Keratinocyte (primary cell): ENCODE results near the gene GPLD1. TPM values are rescaled to one million over a fixed set of nuclear protein-coding genes. Genes with fewer than 3 reads are reported as not detected.

Experiments
- DNase-seq: peaks from one replicate; pipeline ENCODE4 v3.0.0-alpha.2; 2011; ENCODE audit warnings: low read depth, missing footprints, low spot score
- FAIRE-seq: peaks from 2 replicates; lab custom pipeline; 2011; peaks lifted over from hg19 to GRCh38; lab: Jason Lieb, UNC
- H2AFZ ChIP-seq: 2 replicates; pipeline ENCODE4 v1.6.0; 2012; ENCODE audit warnings: low read length, control low read depth, inconsistent platforms; ENCODE audit not compliant: control insufficient read depth
- H3K27ac ChIP-seq: 2 replicates; pipeline ENCODE4 v1.5.1; 2011; ENCODE audit warnings: low read length; ENCODE audit not compliant: control insufficient read depth, insufficient read depth
- H3K27me3 ChIP-seq: 3 replicates; pipeline ENCODE4 v1.6.0; 2011; ENCODE audit warnings: low read length; ENCODE audit not compliant: control insufficient read depth, insufficient read depth; ENCODE audit errors: extremely low read depth
- H3K36me3 ChIP-seq, 2 experiments: 2 replicates in 1 of 2; 3 replicates in 1 of 2; pipeline ENCODE4 v1.5.1; 2011; ENCODE audit warnings: low read length in 2 of 2, mild to moderate bottlenecking in 1 of 2; ENCODE audit not compliant: control insufficient read depth in 2 of 2, insufficient read depth in 2 of 2; ENCODE audit errors: extremely low read depth in 1 of 2
- H3K4me1 ChIP-seq: 3 replicates; pipeline ENCODE4 v1.5.1; 2011; ENCODE audit warnings: low read length; ENCODE audit not compliant: control insufficient read depth, insufficient read depth; ENCODE audit errors: extremely low read depth
- H3K4me2 ChIP-seq: 3 replicates; pipeline ENCODE4 v1.6.0; 2011; ENCODE audit warnings: low read depth, low read length; ENCODE audit not compliant: control insufficient read depth, insufficient read depth; ENCODE audit errors: extremely low read depth
- H3K4me3 ChIP-seq, 3 experiments: fragments of 200-600 bp in 1 of 3; sonication (generic) in 1 of 3; 2 replicates in 2 of 3; 3 replicates in 1 of 3; pipeline ENCODE4 v1.5.1; 2011 to 2016; ENCODE audit warnings: low read length in 3 of 3, mild to moderate bottlenecking in 3 of 3, control low read depth in 2 of 3, inconsistent platforms in 1 of 3, low read depth in 1 of 3, mixed read lengths in 1 of 3, mixed run types in 1 of 3, moderate library complexity in 1 of 3; ENCODE audit not compliant: control insufficient read depth in 2 of 3, insufficient read depth in 2 of 3; ENCODE audit errors: extremely low read depth in 1 of 3
- H3K79me2 ChIP-seq: 2 replicates; pipeline ENCODE4 v1.6.0; 2012; ENCODE audit warnings: low read length; ENCODE audit not compliant: control insufficient read depth, insufficient read depth
- H3K9ac ChIP-seq: 3 replicates; pipeline ENCODE4 v1.6.0; 2011; ENCODE audit warnings: low read length; ENCODE audit not compliant: control insufficient read depth, insufficient read depth; ENCODE audit errors: extremely low read depth
- H3K9me1 ChIP-seq: 3 replicates; pipeline ENCODE4 v1.6.0; 2011; ENCODE audit warnings: low read length; ENCODE audit not compliant: control insufficient read depth, insufficient read depth; ENCODE audit errors: extremely low read depth
- H3K9me3 ChIP-seq: 2 replicates; pipeline ENCODE4 v1.5.1; 2012; ENCODE audit warnings: low read depth, low read length; ENCODE audit not compliant: control insufficient read depth
- H4K20me1 ChIP-seq: 3 replicates; pipeline ENCODE4 v1.6.0; 2011; ENCODE audit warnings: low read length; ENCODE audit not compliant: control insufficient read depth, insufficient read depth; ENCODE audit errors: extremely low read depth
- EZH2 ChIP-seq: IDR thresholded peaks from one replicate; pipeline ENCODE4 v1.6.1; 2012; ENCODE audit warnings: inconsistent platforms, mild to moderate bottlenecking, low read length, moderate library complexity
- dilution Hi-C: fragments of 300-500 bp; cut with MboI; formaldehyde crosslinking; loops from one replicate; pipeline ENCODE4 v1.7.0; 2020; ENCODE audit warnings: low sequenced_read_pairs; ENCODE audit not compliant: extremely low pct_ligation_motif_present
- polyA plus RNA-seq, 5 experiments: library from polyadenylated mRNA; depleted of rRNA in 3 of 5; stranded (reverse) in 3 of 5; stranded (forward) in 1 of 5; unstranded in 1 of 5; fragments of >200 nt; gene quantifications; 1 replicate in 1 of 5; 2 replicates in 3 of 5; 3 replicates in 1 of 5; pipeline versions ENCODE4 v1.2.1 to v1.2.3, GENCODE V29; 2011 to 2012; ENCODE audit warnings: missing spikeins in 2 of 5, low read depth in 1 of 5, low replicate concordance in 1 of 5
- TF ChIP-seq, protein P1 (sequence below), 3 experiments: IDR thresholded peaks in 1 of 3; conservative IDR thresholded peaks in 1 of 3; optimal IDR thresholded peaks in 1 of 3; 2 replicates in 2 of 3; 3 replicates in 1 of 3; pipeline versions ENCODE3 to v1.5.1; 2011; ENCODE audit warnings: low read length in 3 of 3, mild to moderate bottlenecking in 3 of 3, moderate library complexity in 2 of 3, control low read depth in 1 of 3, inconsistent platforms in 1 of 3; ENCODE audit not compliant: insufficient read depth in 2 of 3; ENCODE audit errors: extremely low read depth in 1 of 3

Gene GPLD1
- polyA plus RNA-seq, 1 donor (not counting 4 experiments of a cell fraction or from before 2014, with no cell fraction given) = 0.07 TPM

DNA sequence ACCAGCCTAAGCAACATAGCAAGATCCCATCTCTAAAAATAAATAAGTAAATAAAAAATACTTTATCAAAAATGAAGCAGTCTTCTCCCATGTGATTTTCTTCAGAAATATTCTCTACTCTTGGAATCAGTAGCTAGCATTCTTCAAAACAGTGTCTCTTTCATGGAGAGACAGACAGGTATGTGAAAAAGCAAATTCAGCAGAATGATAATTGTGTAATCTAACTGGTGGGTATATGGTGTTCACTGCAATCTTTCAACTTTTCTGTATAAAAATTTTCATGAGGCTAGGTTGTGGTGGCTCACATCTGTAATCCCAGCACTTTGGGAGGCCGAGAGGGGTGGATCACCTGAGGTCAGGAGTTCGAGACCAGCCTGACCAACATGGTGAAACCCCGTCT, 78.8 kb downstream of the GPLD1 start:
- dilution Hi-C loops = no loop called here
- H3K4me2 ChIP-seq = no peak overlapping the region
- no peak overlapping the region for H3K9ac ChIP-seq
- H3K79me2 ChIP-seq = no peaks in the 10 kb centered on the region
- H3K27me3 ChIP-seq = no peaks in the 10 kb centered on the region
- no peak for FAIRE-seq
- DNase-seq = no peak
- no peak overlapping the region for H3K4me3 ChIP-seq
- H4K20me1 ChIP-seq = no peaks in the 10 kb centered on the region
- H2AFZ ChIP-seq = no peak overlapping the region
- no peak for TF ChIP-seq EZH2
- TF ChIP-seq, protein P1, sequence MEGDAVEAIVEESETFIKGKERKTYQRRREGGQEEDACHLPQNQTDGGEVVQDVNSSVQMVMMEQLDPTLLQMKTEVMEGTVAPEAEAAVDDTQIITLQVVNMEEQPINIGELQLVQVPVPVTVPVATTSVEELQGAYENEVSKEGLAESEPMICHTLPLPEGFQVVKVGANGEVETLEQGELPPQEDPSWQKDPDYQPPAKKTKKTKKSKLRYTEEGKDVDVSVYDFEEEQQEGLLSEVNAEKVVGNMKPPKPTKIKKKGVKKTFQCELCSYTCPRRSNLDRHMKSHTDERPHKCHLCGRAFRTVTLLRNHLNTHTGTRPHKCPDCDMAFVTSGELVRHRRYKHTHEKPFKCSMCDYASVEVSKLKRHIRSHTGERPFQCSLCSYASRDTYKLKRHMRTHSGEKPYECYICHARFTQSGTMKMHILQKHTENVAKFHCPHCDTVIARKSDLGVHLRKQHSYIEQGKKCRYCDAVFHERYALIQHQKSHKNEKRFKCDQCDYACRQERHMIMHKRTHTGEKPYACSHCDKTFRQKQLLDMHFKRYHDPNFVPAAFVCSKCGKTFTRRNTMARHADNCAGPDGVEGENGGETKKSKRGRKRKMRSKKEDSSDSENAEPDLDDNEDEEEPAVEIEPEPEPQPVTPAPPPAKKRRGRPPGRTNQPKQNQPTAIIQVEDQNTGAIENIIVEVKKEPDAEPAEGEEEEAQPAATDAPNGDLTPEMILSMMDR (optimal IDR thresholded peaks at IDR 0.05 in 1 of 3, IDR thresholded peaks at IDR 0.05 in 1 of 3, conservative IDR thresholded peaks at IDR 0.05 in 1 of 3; ENCODE audit: extremely low read depth in 1 of 3, insufficient read depth in 2 of 3, low read length in 3 of 3) = no peak
- no peaks in the 10 kb centered on the region for H3K9me3 ChIP-seq
- no peaks in the 10 kb centered on the region for H3K4me1 ChIP-seq
- no peaks in the 10 kb centered on the region for H3K9me1 ChIP-seq
- H3K27ac ChIP-seq = no peak overlapping the region
- H3K36me3 ChIP-seq = peaks cover 6 to 7% of the 10 kb centered on the region in 2 experiments

DNA sequence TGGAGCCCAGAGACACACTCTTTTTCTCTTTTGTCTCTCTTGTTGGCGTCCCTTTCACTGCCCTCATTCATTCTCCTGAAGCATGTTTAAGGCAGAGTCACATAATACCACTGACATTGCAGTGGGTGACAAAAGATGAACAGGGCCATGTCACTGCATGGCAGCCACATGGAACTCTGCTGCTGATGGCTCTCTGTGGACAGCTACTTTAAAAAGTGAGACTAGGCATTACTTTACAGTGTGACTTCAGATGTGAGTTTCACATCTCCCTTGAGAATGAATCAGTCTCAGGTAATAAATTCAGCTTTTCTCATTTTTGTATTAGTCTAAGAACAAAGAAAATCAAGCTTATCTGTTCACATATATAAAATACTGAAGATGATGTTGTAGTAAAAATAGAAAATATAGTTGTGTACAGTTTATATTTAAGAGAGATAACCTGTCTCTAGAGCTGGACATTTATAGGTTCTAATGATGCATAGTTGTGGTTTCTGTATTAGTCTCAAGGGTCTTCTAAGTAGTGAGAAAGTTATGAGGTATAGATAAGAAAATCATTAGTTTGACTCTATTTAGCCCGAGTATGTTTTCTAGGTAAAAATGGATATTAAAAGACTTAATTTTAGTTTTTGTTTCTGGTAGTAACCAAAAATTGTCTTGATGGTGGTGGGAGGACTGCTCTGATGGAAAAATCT, 80.5 kb downstream of the GPLD1 start:
- dilution Hi-C loops = no loop called here
- H3K79me2 ChIP-seq = peaks cover 17% of the 10 kb centered on the region

More for the DNA sequence above, 80.5 kb downstream of the GPLD1 start:
- no peak overlapping the region for H3K27ac ChIP-seq
- H3K4me1 ChIP-seq = peaks cover 4% of the 10 kb centered on the region
- TF ChIP-seq EZH2 = no peak
- TF ChIP-seq, protein P1 (optimal IDR thresholded peaks at IDR 0.05 in 1 of 3, IDR thresholded peaks at IDR 0.05 in 1 of 3, conservative IDR thresholded peaks at IDR 0.05 in 1 of 3; ENCODE audit: extremely low read depth in 1 of 3, insufficient read depth in 2 of 3, low read length in 3 of 3) = no peak
- no peak overlapping the region for H3K4me2 ChIP-seq
- DNase-seq (no peak), FAIRE-seq (no peak)
- no peaks in the 10 kb centered on the region for H4K20me1 ChIP-seq
- no peaks in the 10 kb centered on the region for H3K27me3 ChIP-seq
- H3K9me1 ChIP-seq = no peaks in the 10 kb centered on the region
- H2AFZ ChIP-seq = no peak overlapping the region
- peaks cover 7 to 9% of the 10 kb centered on the region in 2 experiments for H3K36me3 ChIP-seq
- H3K9ac ChIP-seq = no peak overlapping the region
- no peak overlapping the region for H3K4me3 ChIP-seq
- H3K9me3 ChIP-seq = no peaks in the 10 kb centered on the region
